ENCODE measurements around the gene SP5.
"Not testable (repeated sequence)": the region's sequence is repeated elsewhere in the genome, so short reads cannot be mapped to it uniquely, and the experiment has no call there.

Gene SP5

DNA sequence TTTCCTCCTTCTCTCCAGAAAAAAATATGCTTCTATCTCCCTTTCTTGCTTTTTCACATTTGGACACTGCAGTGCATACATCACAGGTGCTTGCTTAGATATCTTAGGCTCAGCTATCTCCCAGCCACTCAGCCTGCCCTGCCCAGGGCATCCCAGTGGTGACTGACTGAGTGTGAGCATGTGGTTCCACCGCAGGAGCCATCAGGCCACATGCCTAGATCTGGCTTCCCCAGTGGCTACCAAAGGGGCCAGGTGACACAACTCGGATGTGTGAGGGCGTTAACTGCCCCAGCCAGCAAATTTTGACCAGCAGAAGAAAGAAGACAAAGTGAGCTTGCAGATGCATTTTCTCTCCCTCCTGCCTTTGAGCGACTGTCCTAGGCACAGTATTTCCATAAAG lies 25.5 kb downstream of the SP5 start:
- no peak for DNase-seq

DNA sequence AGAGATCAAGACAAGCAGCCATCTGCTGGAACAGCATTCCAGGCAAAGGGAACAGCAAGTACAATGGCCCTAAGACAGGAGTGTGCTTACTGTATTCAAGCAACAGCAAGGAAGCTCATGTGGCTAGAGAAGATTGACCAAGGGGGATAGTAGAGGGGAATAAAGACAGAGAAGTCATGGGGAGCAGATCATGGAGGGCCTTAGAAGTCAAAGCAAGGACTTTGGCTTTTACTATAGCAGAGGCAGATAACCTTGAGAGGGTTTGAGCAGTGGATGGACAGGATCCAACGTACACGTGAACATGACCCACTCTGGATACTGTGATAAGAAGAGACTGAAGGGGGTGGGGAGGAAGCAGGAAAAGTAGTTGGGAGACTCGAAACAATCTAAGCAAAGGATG lies 26.9 kb downstream of the SP5 start:
- no peak for DNase-seq

GRCh38 chr2:170742896-170743529 lies 27.9 kb downstream of the SP5 start:
- no peak for DNase-seq

- no peak for DNase-seq
Observed at GRCh38 chr2:170743530-170744239, 28.5 kb downstream of the SP5 start.

DNA sequence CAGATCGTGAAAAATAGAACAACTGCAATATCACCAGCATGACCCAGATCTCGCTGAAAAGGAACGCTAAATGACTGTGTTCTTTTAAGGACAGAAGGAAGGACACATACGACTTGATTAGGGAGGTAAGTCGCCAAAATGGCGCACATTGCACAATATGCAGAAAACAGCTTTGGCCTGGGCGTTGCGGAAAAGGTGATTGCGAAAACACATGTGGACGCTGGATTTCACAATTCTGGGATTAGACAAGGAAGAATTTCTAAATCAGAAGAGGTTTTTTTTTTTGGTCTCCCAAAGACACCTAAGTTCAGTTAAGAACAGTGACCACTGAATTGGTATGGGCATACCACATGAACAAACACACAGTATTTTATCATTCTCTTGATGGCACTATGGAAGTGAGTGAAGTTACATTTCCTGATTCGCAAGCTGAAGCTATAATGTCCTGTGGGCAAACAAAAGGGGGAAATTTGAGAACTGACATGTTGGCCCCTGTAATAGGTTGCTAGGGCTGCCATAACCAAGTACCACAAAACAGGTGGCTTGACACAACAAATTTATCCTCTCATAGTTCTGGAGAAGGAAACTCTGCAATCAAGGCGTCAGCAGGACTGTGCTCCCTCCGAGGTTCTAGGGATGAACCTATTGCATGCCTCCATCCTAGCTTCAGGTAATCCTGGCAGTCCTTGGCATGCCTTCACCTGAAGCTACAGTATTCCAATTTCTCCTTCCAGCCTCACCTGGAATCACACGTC lies 29.3 kb downstream of the SP5 start:
- DNase-seq, result no peak

- no peak for DNase-seq
Observed at GRCh38 chr2:170745305-170745704, 30.2 kb downstream of the SP5 start.

- no peak for DNase-seq
Observed at GRCh38 chr2:170747921-170748320, 32.8 kb downstream of the SP5 start.

GRCh38 chr2:170751555-170751954 lies 36.4 kb downstream of the SP5 start:
- DNase-seq, result not testable (repeated sequence)

DNA sequence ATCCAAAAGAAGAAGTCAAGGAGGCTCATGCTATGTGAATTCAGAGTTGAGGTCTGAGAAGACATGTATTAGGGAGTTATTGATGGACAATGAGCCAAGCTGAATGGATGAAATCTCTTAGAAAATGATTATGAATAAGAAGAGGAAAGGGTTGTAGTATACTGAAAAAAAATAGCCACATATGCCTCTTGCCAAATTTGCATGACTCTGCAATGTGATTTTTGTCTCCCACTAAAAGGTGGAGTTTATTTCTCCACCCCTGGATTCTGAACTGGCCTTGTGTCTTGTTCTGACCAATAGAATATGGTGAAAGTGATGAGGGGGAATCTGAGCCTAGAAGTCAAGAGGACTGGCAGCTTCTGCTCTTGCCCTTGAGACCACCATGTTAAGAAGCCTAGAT lies 46.4 kb downstream of the SP5 start:
- no peak for DNase-seq

GRCh38 chr2:170762760-170763159 lies 47.6 kb downstream of the SP5 start:
- no peak for DNase-seq

GRCh38 chr2:170763232-170763631 lies 48.1 kb downstream of the SP5 start:
- no peak for DNase-seq

DNA sequence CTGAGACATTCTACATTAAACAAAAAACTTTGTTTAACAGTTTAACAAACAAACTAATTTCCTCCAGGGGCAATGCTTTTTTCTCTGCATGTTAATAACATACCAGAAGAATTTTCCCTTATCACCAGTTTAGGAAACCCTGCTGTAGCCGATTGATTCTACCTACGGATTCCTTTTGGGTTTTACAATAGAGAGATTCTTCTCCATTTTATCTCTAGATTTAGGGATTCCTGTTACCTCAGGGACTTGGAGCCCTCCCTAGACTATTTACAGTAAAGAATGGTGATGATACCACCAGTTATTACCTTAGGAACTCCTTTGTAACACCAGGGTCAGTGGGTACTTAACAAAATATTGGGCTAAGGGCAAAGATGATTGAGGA lies 49.7 kb downstream of the SP5 start:
- DNase-seq, result no peak

DNA sequence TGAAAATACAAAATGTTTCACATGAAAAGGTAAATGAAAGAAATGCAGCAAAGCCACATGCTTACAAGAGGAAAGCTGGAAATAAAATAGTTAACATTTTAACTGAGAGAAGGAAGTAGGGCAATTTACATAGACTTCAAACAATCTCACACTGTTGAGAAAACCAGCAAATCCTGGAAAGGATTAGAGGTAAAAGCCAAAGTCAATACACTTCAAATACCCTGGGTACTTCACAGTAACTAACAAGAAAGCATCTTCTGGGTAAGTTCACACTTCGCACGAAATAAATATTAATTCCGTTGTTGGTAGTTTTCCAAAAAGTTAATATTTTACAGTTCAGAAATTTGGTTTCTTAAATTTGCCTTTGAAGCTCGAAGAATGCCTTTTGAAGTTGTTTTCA lies 51.6 kb downstream of the SP5 start:
- no peak for DNase-seq
